ENCODE data around the gene OR51Q1. TPM values are rescaled to one million over a fixed set of nuclear protein-coding genes. Genes with fewer than 3 reads are reported as not detected.

The OR51Q1 gene
- total RNA-seq, 4 donors from 2014 or later = not detected

DNA sequence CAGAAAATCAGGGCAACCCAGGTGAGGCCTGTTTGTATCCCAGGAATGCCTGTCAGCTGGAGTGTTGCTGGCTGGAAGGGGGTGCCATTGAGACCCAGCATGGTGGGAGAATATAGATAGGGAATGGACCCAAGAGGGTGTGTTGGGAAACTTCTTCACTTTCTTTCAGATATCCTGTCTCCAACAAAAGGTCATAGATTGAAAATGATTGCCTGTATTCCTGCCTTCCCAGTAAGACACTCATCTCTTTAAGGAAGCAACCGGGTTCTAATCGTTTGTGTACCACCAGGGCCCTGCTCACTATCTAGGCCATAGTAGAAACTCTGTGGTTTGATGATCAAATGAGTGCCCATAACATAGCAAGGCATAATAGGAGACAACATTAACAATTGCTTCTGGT, 19.5 kb downstream of the OR51Q1 start, which contains the start of gene OR51I1:
OR51I1 (minus strand) TSS at position 101 of the 400 bp plus-strand sequence; CDS start at position 101, 0 bp downstream.
- DNase-seq (no peak), ATAC-seq (no peak)
- Histone ChIP-seq H3K27me3 (no peaks in the 10 kb centered on the region), H3K4me1 (no peaks in the 10 kb centered on the region), H3K36me3 (no peaks in the 10 kb centered on the region), H3K27ac (no peak within 1 kb of the TSS), H3K9me3 (no peaks in the 10 kb centered on the region), H3K4me3 (no peak within 1 kb of the TSS)
- TF ChIP-seq, protein P1, sequence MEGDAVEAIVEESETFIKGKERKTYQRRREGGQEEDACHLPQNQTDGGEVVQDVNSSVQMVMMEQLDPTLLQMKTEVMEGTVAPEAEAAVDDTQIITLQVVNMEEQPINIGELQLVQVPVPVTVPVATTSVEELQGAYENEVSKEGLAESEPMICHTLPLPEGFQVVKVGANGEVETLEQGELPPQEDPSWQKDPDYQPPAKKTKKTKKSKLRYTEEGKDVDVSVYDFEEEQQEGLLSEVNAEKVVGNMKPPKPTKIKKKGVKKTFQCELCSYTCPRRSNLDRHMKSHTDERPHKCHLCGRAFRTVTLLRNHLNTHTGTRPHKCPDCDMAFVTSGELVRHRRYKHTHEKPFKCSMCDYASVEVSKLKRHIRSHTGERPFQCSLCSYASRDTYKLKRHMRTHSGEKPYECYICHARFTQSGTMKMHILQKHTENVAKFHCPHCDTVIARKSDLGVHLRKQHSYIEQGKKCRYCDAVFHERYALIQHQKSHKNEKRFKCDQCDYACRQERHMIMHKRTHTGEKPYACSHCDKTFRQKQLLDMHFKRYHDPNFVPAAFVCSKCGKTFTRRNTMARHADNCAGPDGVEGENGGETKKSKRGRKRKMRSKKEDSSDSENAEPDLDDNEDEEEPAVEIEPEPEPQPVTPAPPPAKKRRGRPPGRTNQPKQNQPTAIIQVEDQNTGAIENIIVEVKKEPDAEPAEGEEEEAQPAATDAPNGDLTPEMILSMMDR (IDR thresholded peaks at IDR 0.05 in 4 of 5, conservative IDR thresholded peaks at IDR 0.05 in 1 of 5) = no peak
- in situ Hi-C loops (cut with MboI; ENCODE audit: low sequenced_read_pairs in 4 of 4) = no loop called here
- intact Hi-C loops (cut with DNase I; ENCODE audit: low total_unique reads) = no loop called here

DNA sequence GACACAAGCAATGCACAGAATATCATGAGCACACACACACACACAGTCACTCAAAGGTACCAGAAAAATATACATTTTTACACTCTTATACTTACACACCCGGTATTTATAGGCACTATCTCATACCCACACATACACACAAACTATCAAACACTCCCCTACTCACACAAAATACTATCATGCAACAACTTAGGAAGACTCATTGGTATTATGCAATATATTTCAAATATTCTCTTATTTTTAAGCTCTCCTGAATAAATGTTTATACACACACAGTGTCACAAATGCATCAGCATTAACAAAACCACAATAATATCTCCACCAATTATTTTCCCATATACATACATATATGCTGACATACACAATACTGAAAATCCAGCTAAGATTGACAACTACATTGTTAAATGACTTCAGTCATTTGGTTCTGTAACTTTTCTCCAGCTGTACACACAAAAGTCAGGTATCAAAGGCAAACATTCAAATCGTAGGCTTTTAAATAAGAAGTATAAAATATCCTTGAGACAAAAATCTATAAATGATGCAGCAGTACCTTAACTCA, 22.0 kb downstream of the OR51Q1 start:
- TF ChIP-seq, protein P1 (IDR thresholded peaks at IDR 0.05 in 4 of 5, conservative IDR thresholded peaks at IDR 0.05 in 1 of 5) = no peak
- no peak for TF ChIP-seq POLR2A (IDR thresholded peaks at IDR 0.05)
- intact Hi-C loops (cut with DNase I; ENCODE audit: low total_unique reads) (no loop called here), in situ Hi-C loops (cut with MboI; ENCODE audit: low sequenced_read_pairs in 4 of 4) (no loop called here)
- no peaks in the 10 kb centered on the region for H3K27me3 ChIP-seq
- H3K36me3 ChIP-seq = no peaks in the 10 kb centered on the region
- no peak overlapping the region for H3K4me3 ChIP-seq
- no peak for ATAC-seq
- no peaks in the 10 kb centered on the region for H3K9me3 ChIP-seq
- no peaks in the 10 kb centered on the region for H3K4me1 ChIP-seq
- no peak overlapping the region for H3K27ac ChIP-seq
- DNase-seq = no peak

DNA sequence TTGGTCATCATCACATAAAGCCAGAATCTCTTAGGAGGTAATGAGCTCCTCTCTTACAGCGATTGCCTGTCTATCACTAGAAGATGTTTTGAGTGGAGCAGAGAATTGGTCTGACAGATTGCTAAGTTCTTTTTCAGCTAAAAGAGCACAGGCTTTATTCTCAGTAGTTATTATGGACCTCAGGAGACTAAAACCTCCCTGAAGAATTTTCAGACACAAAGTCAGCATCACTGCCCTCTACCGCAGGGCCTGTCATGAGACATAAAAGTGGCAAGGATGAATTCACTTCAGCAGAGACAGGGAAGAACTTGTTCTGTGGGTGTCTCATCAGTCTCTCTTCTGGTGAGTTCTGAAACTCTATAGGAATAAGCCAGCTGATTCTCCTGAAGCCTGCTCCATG, 27.1 kb downstream of the OR51Q1 start, which contains the start of gene OR51I2:
OR51I2 (plus strand) TSS at position 301 of the 400 bp plus-strand sequence. CDS start 4,166 bp downstream, outside the sequence.
- H3K9me3 ChIP-seq = no peaks in the 10 kb centered on the region
- no peaks in the 10 kb centered on the region for H3K36me3 ChIP-seq
- in situ Hi-C loops (cut with MboI; ENCODE audit: low sequenced_read_pairs in 4 of 4) = no loop called here
- ATAC-seq (no peak), DNase-seq (no peak)
- no peak for TF ChIP-seq POLR2A (IDR thresholded peaks at IDR 0.05)
- TF ChIP-seq, protein P1 (IDR thresholded peaks at IDR 0.05 in 4 of 5, conservative IDR thresholded peaks at IDR 0.05 in 1 of 5) = no peak
- no peaks in the 10 kb centered on the region for H3K4me1 ChIP-seq
- H3K27me3 ChIP-seq = no peaks in the 10 kb centered on the region
- H3K4me3 ChIP-seq = no peak within 1 kb of the TSS
- no peak within 1 kb of the TSS for H3K27ac ChIP-seq
- intact Hi-C loops (cut with DNase I; ENCODE audit: low total_unique reads) = no loop called here

DNA sequence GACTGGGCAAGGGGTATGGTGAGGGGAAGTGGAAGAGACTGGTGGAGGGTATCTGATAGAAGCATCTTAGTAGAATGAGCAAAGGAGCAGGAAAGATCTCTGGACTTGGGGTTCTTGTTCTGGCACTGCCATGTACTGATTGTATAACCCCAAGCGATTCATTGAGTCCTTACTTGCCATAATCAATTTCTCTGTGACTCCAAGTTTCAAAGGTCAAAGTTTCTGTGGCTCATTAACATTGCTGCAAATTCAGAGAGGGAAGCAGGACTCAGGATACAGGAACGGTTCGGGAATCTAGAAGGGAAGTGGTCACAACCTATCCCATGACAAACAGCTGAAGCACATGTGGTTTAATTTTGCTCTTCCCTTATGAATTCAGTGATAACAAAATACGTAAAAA, 27.5 kb downstream of the OR51Q1 start:
- TF ChIP-seq POLR2A (IDR thresholded peaks at IDR 0.05) = no peak
- TF ChIP-seq, protein P1 (IDR thresholded peaks at IDR 0.05 in 4 of 5, conservative IDR thresholded peaks at IDR 0.05 in 1 of 5) = no peak
- no peak overlapping the region for H3K27ac ChIP-seq
- no peaks in the 10 kb centered on the region for H3K36me3 ChIP-seq
- intact Hi-C loops (cut with DNase I; ENCODE audit: low total_unique reads) = no loop called here
- no peaks in the 10 kb centered on the region for H3K27me3 ChIP-seq
- in situ Hi-C loops (cut with MboI; ENCODE audit: low sequenced_read_pairs in 4 of 4) = no loop called here
- H3K9me3 ChIP-seq = no peaks in the 10 kb centered on the region
- DNase-seq (no peak), ATAC-seq (no peak)
- no peaks in the 10 kb centered on the region for H3K4me1 ChIP-seq
- H3K4me3 ChIP-seq = no peak overlapping the region

All from gastrocnemius medialis (tissue), 4 donors.